ENCODE results near the gene NARF. TPM values are rescaled to one million over a fixed set of nuclear protein-coding genes. Genes with fewer than 3 reads are reported as not detected.

NARF gene
- total RNA-seq, 6 experiments from 2014 or later = 9.3 to 48.6 (median 21.8) TPM

GRCh38 chr17:82464567-82464929 lies 6.0 kb downstream of the NARF start:
- WGBS (ENCODE audit: insufficient coverage, low coverage, low lambda C conversion rate, missing lambda C conversion rate) = 84% methylated on average over 4 of the region's 11 CpGs

GRCh38 chr17:82465023-82465603 lies 6.6 kb downstream of the NARF start:
- intact Hi-C loops (cut with DNase I) = no loop called here
- H3K4me3 ChIP-seq = no peak overlapping the region
- peaks cover 3 to 69% (median 6%) of the 10 kb centered on the region in 4 donors for H3K36me3 ChIP-seq
- H3K27me3 ChIP-seq = no peaks in the 10 kb centered on the region
- no peak for DNase-seq
- no peak for ATAC-seq
- TF ChIP-seq CTCF (IDR thresholded peaks at IDR 0.05) (no peak), POLR2A (IDR thresholded peaks at IDR 0.05) (no peak)
- H3K27ac ChIP-seq = no peak overlapping the region
- H3K9me3 ChIP-seq = no peaks in the 10 kb centered on the region
- peaks cover 0 to 10% (median 3%) of the 10 kb centered on the region in 4 donors for H3K4me1 ChIP-seq
- WGBS (ENCODE audit: insufficient coverage, low coverage, low lambda C conversion rate, missing lambda C conversion rate) = 82% methylated on average over 5 of the region's 7 CpGs

More at GRCh38 chr17:82464567-82464929, 6.0 kb downstream of the NARF start:
- peaks cover 3 to 64% (median 6%) of the 10 kb centered on the region in 4 donors for H3K36me3 ChIP-seq
- ATAC-seq (no peak), DNase-seq (no peak)
- no peak overlapping the region for H3K27ac ChIP-seq
- peaks cover 0 to 13% (median 3%) of the 10 kb centered on the region in 4 donors for H3K4me1 ChIP-seq
- H3K9me3 ChIP-seq = no peaks in the 10 kb centered on the region
- intact Hi-C loops (cut with DNase I) = no loop called here
- H3K27me3 ChIP-seq = no peaks in the 10 kb centered on the region
- no peak for TF ChIP-seq CTCF (IDR thresholded peaks at IDR 0.05)
- H3K4me3 ChIP-seq = no peak overlapping the region

GRCh38 chr17:82468692-82469091 lies 10.2 kb downstream of the NARF start:
- Histone ChIP-seq H3K4me3 (no peak overlapping the region), H3K4me1 (no peaks in the 10 kb centered on the region), H3K27me3 (no peaks in the 10 kb centered on the region), H3K36me3 (peaks cover 3 to 69% (median 13%) of the 10 kb centered on the region in 4 donors), H3K9me3 (no peaks in the 10 kb centered on the region), H3K27ac (no peak overlapping the region)
- ATAC-seq (no peak), DNase-seq (no peak)
- 79% methylated on average over 7 of the region's 7 CpGs for WGBS (ENCODE audit: insufficient coverage, low coverage, low lambda C conversion rate, missing lambda C conversion rate)
- intact Hi-C loops (cut with DNase I) = no loop called here
- TF ChIP-seq POLR2A (IDR thresholded peaks at IDR 0.05) (no peak), CTCF (IDR thresholded peaks at IDR 0.05) (no peak)

- no peak for ATAC-seq
- peaks cover 0 to 67% (median 12%) of the 10 kb centered on the region in 4 donors for H3K36me3 ChIP-seq
Observed at GRCh38 chr17:82470065-82470464, 11.5 kb downstream of the NARF start.

More at GRCh38 chr17:82470065-82470464, 11.5 kb downstream of the NARF start:
- Histone ChIP-seq H3K4me3 (no peak overlapping the region), H3K9me3 (no peaks in the 10 kb centered on the region), H3K4me1 (no peaks in the 10 kb centered on the region), H3K27ac (no peak overlapping the region), H3K27me3 (no peaks in the 10 kb centered on the region)
- no peak for DNase-seq
- TF ChIP-seq CTCF (IDR thresholded peaks at IDR 0.05) (no peak), POLR2A (IDR thresholded peaks at IDR 0.05) (no peak)
- 97% methylated on average over 3 of the region's 7 CpGs for WGBS (ENCODE audit: insufficient coverage, low coverage, low lambda C conversion rate, missing lambda C conversion rate)
- intact Hi-C loops (cut with DNase I) = no loop called here
